ENCODE data around the gene FLNB.
A peak's percentile ranks its signal among the peaks of the same experiment; 100 is the strongest.
"Not testable (repeated sequence)": the region's sequence is repeated elsewhere in the genome, so short reads cannot be mapped to it uniquely, and the experiment has no call there.

The FLNB gene

GRCh38 chr3:58198804-58199203 is 190.6 kb downstream of the FLNB start:
- no peaks in the 10 kb centered on the region for H3K36me3 ChIP-seq (ENCODE audit: insufficient read depth, low read length)
- H3K27me3 ChIP-seq (ENCODE audit: insufficient read depth, low read length, poor library complexity, severe bottlenecking), result no peaks in the 10 kb centered on the region
- H3K79me2 ChIP-seq (ENCODE audit: insufficient read depth, low read length), result no peaks in the 10 kb centered on the region
- H3K4me1 ChIP-seq (ENCODE audit: insufficient read depth, low read length, poor library complexity, severe bottlenecking), result peaks cover 20% of the 10 kb centered on the region
- H3F3A ChIP-seq (ENCODE audit: low read depth), result no peaks in the 10 kb centered on the region
- no peak for TF ChIP-seq EZH2phosphoT487 (IDR thresholded peaks at IDR 0.05; ENCODE audit: borderline replicate concordance)
- no peak for TF ChIP-seq CTCF (conservative IDR thresholded peaks at IDR 0.05; ENCODE audit: low read length)
- H3K9ac ChIP-seq (ENCODE audit: low read depth, low read length, poor library complexity, severe bottlenecking), result no peak overlapping the region
- no peak overlapping the region for H3K4me3 ChIP-seq (ENCODE audit: low read length, poor library complexity, severe bottlenecking)
- no peak overlapping the region for H3K4me2 ChIP-seq (ENCODE audit: low read depth, low read length, poor library complexity, severe bottlenecking)
- H2AFZ ChIP-seq (ENCODE audit: low read length), result no peak overlapping the region
- H3K9me2 ChIP-seq (replicated peaks; ENCODE audit: low read depth, low read length), result no peaks in the 10 kb centered on the region
- H3K9me3 ChIP-seq (ENCODE audit: insufficient read depth, low read depth, low read length), result no peaks in the 10 kb centered on the region
- no peaks in the 10 kb centered on the region for H4K20me1 ChIP-seq (ENCODE audit: insufficient read depth, low read length, poor library complexity, severe bottlenecking)

- H3K4me2 ChIP-seq (ENCODE audit: low read depth, low read length, poor library complexity, severe bottlenecking), result peak overlapping the region; percentile 73
- TF ChIP-seq EZH2phosphoT487 (IDR thresholded peaks at IDR 0.05; ENCODE audit: borderline replicate concordance) (no peak), CTCF (conservative IDR thresholded peaks at IDR 0.05; ENCODE audit: low read length) (no peak)
These were observed 192.0 kb downstream of the FLNB start for GRCh38 chr3:58200121-58200709.

GRCh38 chr3:58200846-58201355 is 192.7 kb downstream of the FLNB start:
- Histone ChIP-seq H3K9me2 (replicated peaks; ENCODE audit: low read depth, low read length) (no peaks in the 10 kb centered on the region), H2AFZ (ENCODE audit: low read length) (peak overlapping the region; percentile 74; the same call in 1 of the 2 replicates), H3K9ac (ENCODE audit: low read depth, low read length, poor library complexity, severe bottlenecking) (peak overlapping the region; percentile 17), H3K4me3 (ENCODE audit: low read length, poor library complexity, severe bottlenecking) (peak overlapping the region; percentile 52), H4K20me1 (ENCODE audit: insufficient read depth, low read length, poor library complexity, severe bottlenecking) (no peaks in the 10 kb centered on the region), H3K79me2 (ENCODE audit: insufficient read depth, low read length) (no peaks in the 10 kb centered on the region), H3K27me3 (ENCODE audit: insufficient read depth, low read length, poor library complexity, severe bottlenecking) (no peaks in the 10 kb centered on the region), H3F3A (ENCODE audit: low read depth) (no peaks in the 10 kb centered on the region), H3K36me3 (ENCODE audit: insufficient read depth, low read length) (no peaks in the 10 kb centered on the region), H3K4me1 (ENCODE audit: insufficient read depth, low read length, poor library complexity, severe bottlenecking) (peaks cover 20% of the 10 kb centered on the region), H3K4me2 (ENCODE audit: low read depth, low read length, poor library complexity, severe bottlenecking) (peak overlapping the region; percentile 73), H3K9me3 (ENCODE audit: insufficient read depth, low read depth, low read length) (no peaks in the 10 kb centered on the region)
- TF ChIP-seq CTCF (conservative IDR thresholded peaks at IDR 0.05; ENCODE audit: low read length) (no peak), EZH2phosphoT487 (IDR thresholded peaks at IDR 0.05; ENCODE audit: borderline replicate concordance) (no peak)

More at GRCh38 chr3:58200121-58200709, 192.0 kb downstream of the FLNB start:
- Histone ChIP-seq H4K20me1 (ENCODE audit: insufficient read depth, low read length, poor library complexity, severe bottlenecking) (no peaks in the 10 kb centered on the region), H3K4me3 (ENCODE audit: low read length, poor library complexity, severe bottlenecking) (no peak overlapping the region), H3K79me2 (ENCODE audit: insufficient read depth, low read length) (no peaks in the 10 kb centered on the region), H3F3A (ENCODE audit: low read depth) (no peaks in the 10 kb centered on the region), H3K27me3 (ENCODE audit: insufficient read depth, low read length, poor library complexity, severe bottlenecking) (no peaks in the 10 kb centered on the region), H3K9me2 (replicated peaks; ENCODE audit: low read depth, low read length) (no peaks in the 10 kb centered on the region), H2AFZ (ENCODE audit: low read length) (0 out of 2 replicates have a peak overlapping the region, but pooled peaks have one; percentile 74), H3K36me3 (ENCODE audit: insufficient read depth, low read length) (no peaks in the 10 kb centered on the region), H3K9ac (ENCODE audit: low read depth, low read length, poor library complexity, severe bottlenecking) (no peak overlapping the region), H3K9me3 (ENCODE audit: insufficient read depth, low read depth, low read length) (no peaks in the 10 kb centered on the region), H3K4me1 (ENCODE audit: insufficient read depth, low read length, poor library complexity, severe bottlenecking) (peaks cover 20% of the 10 kb centered on the region)

- H3K9ac ChIP-seq (ENCODE audit: low read depth, low read length, poor library complexity, severe bottlenecking); H3K36me3 ChIP-seq (ENCODE audit: insufficient read depth, low read length); H3K9me2 ChIP-seq (replicated peaks; ENCODE audit: low read depth, low read length); H4K20me1 ChIP-seq (ENCODE audit: insufficient read depth, low read length, poor library complexity, severe bottlenecking); H3K79me2 ChIP-seq (ENCODE audit: insufficient read depth, low read length); H3F3A ChIP-seq (ENCODE audit: low read depth); H3K4me3 ChIP-seq (ENCODE audit: low read length, poor library complexity, severe bottlenecking); H3K9me3 ChIP-seq (ENCODE audit: insufficient read depth, low read depth, low read length); H3K27me3 ChIP-seq (ENCODE audit: insufficient read depth, low read length, poor library complexity, severe bottlenecking): not testable (repeated sequence)
- H3K4me1 ChIP-seq (ENCODE audit: insufficient read depth, low read length, poor library complexity, severe bottlenecking), result peaks cover 20% of the 10 kb centered on the region
- peak overlapping the region; percentile 73 for H3K4me2 ChIP-seq (ENCODE audit: low read depth, low read length, poor library complexity, severe bottlenecking)
- peak overlapping the region; percentile 26; the same call in 1 of the 2 replicates for H2AFZ ChIP-seq (ENCODE audit: low read length)
These were observed 193.2 kb downstream of the FLNB start for GRCh38 chr3:58201451-58201850.

Data from Loucy (cell line).